WTC11 (cell line): ENCODE results near the gene MARCHF4.

Source experiments
- ETV6 ChIP-seq: sonication (generic); formaldehyde crosslinking; IDR thresholded peaks from 2 replicates; pipeline ENCODE4 v1.8.1; 2022; ENCODE audit warnings: mild to moderate bottlenecking, missing genetic modification reagents
- RELA ChIP-seq: sonication (generic); formaldehyde crosslinking; IDR thresholded peaks from 2 replicates; pipeline ENCODE4 v1.8.1; 2022; ENCODE audit warnings: missing genetic modification reagents, mild to moderate bottlenecking, borderline replicate concordance
- SP1 ChIP-seq: sonication (generic); formaldehyde crosslinking; conservative IDR thresholded peaks from 2 replicates; pipeline ENCODE4 v1.8.1; 2022; ENCODE audit warnings: missing genetic modification reagents
- TF ChIP-seq, protein P1 (sequence below): fragments of 200-600 bp; IDR thresholded peaks from 2 replicates; pipeline ENCODE4 v1.8.0; 2022; ENCODE audit warnings: antibody characterized with exemption
- TF ChIP-seq, protein P2 (sequence below): sonication (generic); formaldehyde crosslinking; IDR thresholded peaks from 2 replicates; pipeline ENCODE4 v1.8.1; 2022; ENCODE audit warnings: mild to moderate bottlenecking, missing genetic modification reagents, moderate library complexity, borderline replicate concordance
- TF ChIP-seq, protein P3 (sequence below): sonication (generic); formaldehyde crosslinking; conservative IDR thresholded peaks from 2 replicates; pipeline ENCODE4 v1.8.1; 2022; ENCODE audit warnings: mild to moderate bottlenecking, missing genetic modification reagents

DNA sequence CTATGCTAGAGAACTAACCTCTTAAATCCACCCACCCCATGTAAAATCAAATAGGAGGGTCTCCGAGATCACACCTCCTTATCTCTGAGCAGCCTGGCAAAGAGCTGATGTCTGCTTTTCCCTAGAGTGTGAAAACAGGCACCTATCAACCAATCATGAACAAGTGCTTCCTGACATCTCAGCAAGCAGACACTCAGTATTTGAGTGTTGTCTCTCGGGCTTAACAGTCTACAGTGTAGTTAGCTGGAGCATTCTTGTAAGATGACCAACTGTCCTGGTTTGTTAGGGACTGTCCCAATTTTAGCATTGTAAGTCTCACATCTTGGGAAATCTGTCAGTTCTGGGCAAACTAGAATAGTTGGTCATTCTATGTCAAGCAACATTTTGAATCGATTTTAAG lies 26.4 kb downstream of the MARCHF4 start:
- no peak for TF ChIP-seq RELA (CRISPR knock-in tag)
- TF ChIP-seq, protein P1, sequence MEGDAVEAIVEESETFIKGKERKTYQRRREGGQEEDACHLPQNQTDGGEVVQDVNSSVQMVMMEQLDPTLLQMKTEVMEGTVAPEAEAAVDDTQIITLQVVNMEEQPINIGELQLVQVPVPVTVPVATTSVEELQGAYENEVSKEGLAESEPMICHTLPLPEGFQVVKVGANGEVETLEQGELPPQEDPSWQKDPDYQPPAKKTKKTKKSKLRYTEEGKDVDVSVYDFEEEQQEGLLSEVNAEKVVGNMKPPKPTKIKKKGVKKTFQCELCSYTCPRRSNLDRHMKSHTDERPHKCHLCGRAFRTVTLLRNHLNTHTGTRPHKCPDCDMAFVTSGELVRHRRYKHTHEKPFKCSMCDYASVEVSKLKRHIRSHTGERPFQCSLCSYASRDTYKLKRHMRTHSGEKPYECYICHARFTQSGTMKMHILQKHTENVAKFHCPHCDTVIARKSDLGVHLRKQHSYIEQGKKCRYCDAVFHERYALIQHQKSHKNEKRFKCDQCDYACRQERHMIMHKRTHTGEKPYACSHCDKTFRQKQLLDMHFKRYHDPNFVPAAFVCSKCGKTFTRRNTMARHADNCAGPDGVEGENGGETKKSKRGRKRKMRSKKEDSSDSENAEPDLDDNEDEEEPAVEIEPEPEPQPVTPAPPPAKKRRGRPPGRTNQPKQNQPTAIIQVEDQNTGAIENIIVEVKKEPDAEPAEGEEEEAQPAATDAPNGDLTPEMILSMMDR: no peak
- TF ChIP-seq, protein P2, sequence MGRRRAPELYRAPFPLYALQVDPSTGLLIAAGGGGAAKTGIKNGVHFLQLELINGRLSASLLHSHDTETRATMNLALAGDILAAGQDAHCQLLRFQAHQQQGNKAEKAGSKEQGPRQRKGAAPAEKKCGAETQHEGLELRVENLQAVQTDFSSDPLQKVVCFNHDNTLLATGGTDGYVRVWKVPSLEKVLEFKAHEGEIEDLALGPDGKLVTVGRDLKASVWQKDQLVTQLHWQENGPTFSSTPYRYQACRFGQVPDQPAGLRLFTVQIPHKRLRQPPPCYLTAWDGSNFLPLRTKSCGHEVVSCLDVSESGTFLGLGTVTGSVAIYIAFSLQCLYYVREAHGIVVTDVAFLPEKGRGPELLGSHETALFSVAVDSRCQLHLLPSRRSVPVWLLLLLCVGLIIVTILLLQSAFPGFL (CRISPR knock-in tag): no peak
- TF ChIP-seq SP1 (CRISPR knock-in tag): no peak
- no peak for TF ChIP-seq ETV6 (CRISPR knock-in tag)
- TF ChIP-seq, protein P3, sequence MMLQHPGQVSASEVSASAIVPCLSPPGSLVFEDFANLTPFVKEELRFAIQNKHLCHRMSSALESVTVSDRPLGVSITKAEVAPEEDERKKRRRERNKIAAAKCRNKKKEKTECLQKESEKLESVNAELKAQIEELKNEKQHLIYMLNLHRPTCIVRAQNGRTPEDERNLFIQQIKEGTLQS (CRISPR knock-in tag): no peak
